ENCODE results near the gene KLRF1.
"Not testable (repeated sequence)": the region's sequence is repeated elsewhere in the genome, so short reads cannot be mapped to it uniquely, and the experiment has no call there.

KLRF1 gene

DNA sequence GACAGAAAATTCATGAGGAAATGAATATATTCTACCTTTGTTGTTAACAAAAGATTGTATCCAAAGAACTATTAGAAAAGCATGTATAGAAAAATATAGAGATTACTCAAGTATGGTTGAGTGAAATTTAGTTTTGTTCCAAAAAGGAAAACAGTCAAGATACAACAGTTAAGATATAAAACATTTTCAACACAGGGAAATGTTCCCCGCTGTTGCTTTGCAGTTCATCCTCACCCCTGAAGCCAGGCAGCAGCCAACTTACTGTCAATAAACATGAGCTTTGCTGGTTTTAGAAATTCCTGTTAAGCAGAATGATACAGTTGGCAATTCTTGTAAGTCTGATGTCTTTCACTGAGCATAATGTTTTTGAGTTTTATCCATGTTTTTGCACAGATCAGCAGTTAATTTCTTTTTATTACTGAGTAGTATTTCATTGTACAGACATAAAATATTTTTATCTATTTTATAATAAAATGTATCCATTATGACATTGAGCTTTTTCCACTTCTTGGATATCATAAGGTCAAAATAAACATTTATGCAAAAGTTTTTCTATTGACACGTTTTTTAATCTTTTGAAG, 43.1 kb downstream of the KLRF1 start:
- no peak for DNase-seq (ENCODE audit: low spot score)

DNA sequence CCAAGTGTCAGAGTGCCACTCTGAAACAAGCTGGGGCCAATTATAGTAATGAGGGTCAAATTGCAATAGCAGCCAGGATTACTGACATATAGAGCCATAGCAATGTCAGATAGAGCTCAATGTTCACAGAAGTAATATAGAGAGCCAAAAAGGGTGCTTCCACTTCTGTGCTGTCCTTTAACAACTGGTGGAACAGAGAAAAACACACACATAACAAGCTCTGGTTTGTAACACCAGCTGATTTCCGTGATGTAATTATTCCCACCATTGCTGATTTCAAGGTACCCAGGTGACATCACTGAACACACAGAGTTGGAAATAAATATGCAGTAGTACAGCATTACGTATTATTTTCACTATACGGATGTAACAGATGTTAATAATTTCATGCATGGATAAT, 44.9 kb downstream of the KLRF1 start:
- DNase-seq (ENCODE audit: low spot score) = no peak

DNA sequence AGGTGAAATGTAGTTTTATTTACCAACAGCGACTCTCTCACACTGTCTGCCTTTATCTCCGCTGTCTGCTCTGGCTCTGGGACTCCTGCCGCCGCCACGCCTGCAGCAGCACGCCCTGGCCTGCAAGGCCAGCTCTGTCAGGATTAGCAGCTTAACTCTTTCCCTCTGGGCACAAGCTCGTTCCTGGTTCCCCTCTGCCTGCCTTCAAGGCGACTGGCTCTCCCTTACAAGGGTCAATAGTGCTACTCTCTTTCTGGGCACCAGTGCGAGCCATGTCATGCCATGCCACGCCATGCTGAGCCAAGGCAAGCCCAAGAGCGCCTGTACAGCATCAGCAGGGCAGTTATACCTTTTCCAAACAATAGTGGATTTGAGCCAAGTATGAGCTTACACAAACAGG, 45.5 kb downstream of the KLRF1 start:
- DNase-seq (ENCODE audit: low spot score) = no peak

DNA sequence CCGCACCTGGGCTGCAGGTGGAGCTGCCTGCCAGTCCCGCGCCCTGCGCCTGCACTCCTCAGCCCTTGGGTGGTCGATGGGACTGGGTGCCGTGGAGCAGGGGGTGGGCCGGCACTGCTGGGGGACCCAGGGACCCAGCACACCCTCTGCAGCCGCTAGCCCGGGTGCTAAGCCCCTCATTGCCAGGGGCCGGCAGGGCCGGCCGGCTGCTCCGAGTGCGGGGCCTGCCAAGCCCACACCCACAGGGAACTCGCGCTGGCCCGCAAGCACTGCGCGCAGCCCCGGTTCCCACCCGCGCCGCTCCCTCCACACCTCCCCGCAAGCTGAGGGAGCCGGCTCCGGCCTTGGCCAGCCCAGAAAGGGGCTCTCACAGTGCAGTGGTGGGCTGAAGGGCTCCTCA, 48.8 kb downstream of the KLRF1 start:
- not testable (repeated sequence) for DNase-seq (ENCODE audit: low spot score)

DNA sequence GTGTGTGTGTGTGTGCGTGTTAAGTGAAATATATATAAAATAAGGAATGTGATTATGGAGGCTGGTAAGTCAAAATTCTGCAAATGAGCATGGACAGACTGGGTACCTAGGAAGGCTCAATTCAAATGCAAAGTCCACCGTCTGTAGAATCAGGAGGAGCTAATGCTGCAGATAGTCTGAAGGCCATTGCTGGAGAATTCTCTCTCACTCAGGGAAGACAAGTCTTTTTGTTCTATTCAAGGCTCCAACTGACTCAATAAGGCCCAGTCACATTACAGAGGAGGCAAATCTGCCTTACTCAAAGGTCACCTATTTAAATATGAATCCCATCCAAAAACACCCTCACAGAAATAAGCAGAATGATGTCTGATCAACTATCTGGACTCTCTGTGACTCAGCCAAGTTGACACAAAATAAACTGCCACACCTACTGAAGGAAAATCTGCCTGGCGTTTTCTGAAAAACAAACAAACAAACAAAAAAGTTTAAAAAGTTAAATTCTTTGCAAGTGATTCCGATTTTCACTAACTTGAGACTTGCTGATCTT, 53.3 kb downstream of the KLRF1 start:
- no peak for DNase-seq (ENCODE audit: low spot score)

- no peak for DNase-seq (ENCODE audit: low spot score)
Measured at GRCh38 chr12:9881246-9881645, 54.0 kb downstream of the KLRF1 start, which contains the start of gene KLRF2. Gene KLRF2 (plus strand): TSS chr12:9881489. CDS start chr12:9881596, 107 bp downstream.

- no peak for DNase-seq (ENCODE audit: low spot score)
Measured at GRCh38 chr12:9881988-9882387, 54.7 kb downstream of the KLRF1 start.

DNA sequence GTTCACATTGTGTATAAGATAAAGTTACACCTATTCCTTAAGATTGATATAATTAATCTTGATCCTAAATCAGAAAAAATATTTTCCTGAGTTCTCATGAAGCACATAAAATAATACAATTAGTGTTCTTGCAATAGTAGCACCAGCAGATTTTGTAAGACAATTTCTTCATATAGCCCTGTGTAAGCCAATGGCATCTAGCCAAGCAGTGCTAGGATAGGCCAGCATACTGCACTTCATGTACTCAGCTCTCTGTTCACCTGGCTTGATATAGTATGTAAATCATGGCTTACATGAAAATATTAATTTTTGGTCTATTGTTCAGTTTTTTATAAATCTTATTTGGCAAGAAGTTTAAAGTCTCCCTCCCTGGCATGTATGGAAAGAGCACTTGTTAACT, 55.9 kb downstream of the KLRF1 start:
- no peak for DNase-seq (ENCODE audit: low spot score)

DNA sequence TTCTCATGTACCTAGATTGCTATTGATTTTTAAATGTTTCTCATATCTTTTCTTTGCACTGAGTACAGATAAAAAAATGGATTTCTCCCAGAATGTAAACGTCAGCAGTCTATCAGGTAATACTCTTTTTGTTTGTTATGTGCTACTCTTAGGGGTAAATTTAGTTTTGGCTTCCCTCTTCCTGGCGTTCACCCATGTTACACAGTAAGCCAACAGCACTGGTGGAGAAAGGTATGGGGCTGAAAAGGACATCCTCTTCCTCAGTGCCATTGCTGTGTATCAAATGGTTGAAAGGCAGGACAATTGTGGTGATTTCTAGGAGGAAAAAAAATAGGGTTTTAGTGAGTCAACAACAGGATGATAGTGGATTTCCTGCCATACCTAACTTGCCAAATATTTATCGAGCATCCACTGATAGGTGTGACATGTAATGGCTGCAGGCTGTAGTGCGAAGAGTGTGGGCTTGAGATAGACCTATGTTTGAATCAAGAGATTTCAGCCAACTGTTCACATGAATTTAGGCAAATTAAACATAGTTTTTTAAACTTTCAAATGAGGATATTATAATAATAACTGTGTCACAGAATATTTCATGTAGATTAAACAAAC, 61.5 kb downstream of the KLRF1 start:
- DNase-seq (ENCODE audit: low spot score) = no peak
